Endothelial cell of umbilical vein (primary cell): ENCODE data around the gene BRI3. TPM values are rescaled to one million over a fixed set of nuclear protein-coding genes. Genes with fewer than 3 reads are reported as not detected.

ENCODE experiments used
- BruUV-seq: library from RNA; stranded (reverse); fragments of 400-500 nt; replicated peaks from 2 replicates; lab custom pipeline; 2021; lab: Mats Ljungman, UMichigan
- CTCF ChIA-PET: fragments of 300-600, 350-600 bp; sonication (Branson Sonifier 250); formaldehyde crosslinking; loops from one replicate; lab custom pipeline; 2021; ENCODE audit warnings: antibody characterized with exemption, inconsistent platforms; lab: Charles Lee
- POLR2A ChIA-PET: fragments of 300-600, 350-600 bp; sonication (Branson Sonifier 250); formaldehyde crosslinking; loops from one replicate; lab custom pipeline; 2021; ENCODE audit warnings: antibody characterized with exemption, inconsistent platforms; lab: Charles Lee
- DNase-seq: peaks from one replicate; pipeline ENCODE4 v3.0.0-alpha.2; 2011; ENCODE audit warnings: low read depth, low spot score
- FAIRE-seq: peaks from 2 replicates; lab custom pipeline; 2011; peaks lifted over from hg19 to GRCh38; lab: Jason Lieb, UNC
- H2AFZ ChIP-seq: 2 replicates; pipeline ENCODE4 v1.6.0; 2012; ENCODE audit warnings: low read depth, low read length, control low read depth, inconsistent platforms
- H3K27ac ChIP-seq: 2 replicates; pipeline ENCODE4 v1.5.1; 2011; ENCODE audit warnings: low read depth, mild to moderate bottlenecking, control low read depth, low read length, moderate library complexity; ENCODE audit not compliant: insufficient read depth
- H3K27me3 ChIP-seq, 2 experiments: 2 replicates each; pipeline versions ENCODE4 v1.6.0 to v1.6.1; 2011; ENCODE audit warnings: low read length in 2 of 2, mixed read lengths in 1 of 2; ENCODE audit not compliant: control insufficient read depth in 2 of 2, insufficient read depth in 2 of 2
- H3K36me3 ChIP-seq, 2 experiments: 2 replicates in 1 of 2; 3 replicates in 1 of 2; pipeline ENCODE4 v1.5.1; 2011; ENCODE audit warnings: low read length in 2 of 2, mild to moderate bottlenecking in 1 of 2, moderate library complexity in 1 of 2; ENCODE audit not compliant: control insufficient read depth in 2 of 2, insufficient read depth in 2 of 2; ENCODE audit errors: extremely low read depth in 1 of 2
- H3K4me1 ChIP-seq: 3 replicates; pipeline ENCODE4 v1.5.1; 2011; ENCODE audit warnings: mild to moderate bottlenecking, low read length; ENCODE audit not compliant: control insufficient read depth, insufficient read depth; ENCODE audit errors: extremely low read depth
- H3K4me2 ChIP-seq: 2 replicates; pipeline ENCODE4 v1.6.1; 2011; ENCODE audit warnings: low read length, control low read depth, mixed read lengths; ENCODE audit not compliant: insufficient read depth
- H3K4me3 ChIP-seq, 3 experiments: fragments of 200-600 bp in 1 of 3; sonication (generic), shearing (Covaris generic) in 1 of 3; replicated peaks in 1 of 3; 2 replicates each; pipeline ENCODE4 v1.5.1; 2011 to 2016; ENCODE audit warnings: control low read depth in 3 of 3, low read length in 3 of 3, mild to moderate bottlenecking in 2 of 3, inconsistent platforms in 1 of 3, low read depth in 1 of 3, moderate library complexity in 1 of 3; ENCODE audit not compliant: insufficient read depth in 1 of 3
- H3K79me2 ChIP-seq: 2 replicates; pipeline ENCODE4 v1.6.0; 2012; ENCODE audit warnings: low read length, inconsistent platforms; ENCODE audit not compliant: control insufficient read depth, insufficient read depth
- H3K9ac ChIP-seq: replicated peaks from 2 replicates; pipeline ENCODE3; 2011; ENCODE audit warnings: low read length, control low read depth; ENCODE audit not compliant: insufficient read depth; ENCODE audit errors: extremely low read depth
- H3K9me1 ChIP-seq: replicated peaks from 3 replicates; pipeline ENCODE4 v1.6.0; 2011; ENCODE audit warnings: mild to moderate bottlenecking, low read length; ENCODE audit not compliant: control insufficient read depth, insufficient read depth; ENCODE audit errors: extremely low read depth
- H3K9me3 ChIP-seq: replicated peaks from 2 replicates; pipeline ENCODE4 v1.5.1; 2012; ENCODE audit warnings: low read length, inconsistent platforms; ENCODE audit not compliant: control insufficient read depth, insufficient read depth
- H4K20me1 ChIP-seq: replicated peaks from 2 replicates; pipeline ENCODE3; 2011; ENCODE audit warnings: mild to moderate bottlenecking, low read length; ENCODE audit not compliant: control insufficient read depth, insufficient read depth; ENCODE audit errors: extremely low read depth
- CTCF ChIP-seq, 2 donors: IDR thresholded peaks; 1 replicate in 1 of 2; 2 replicates in 1 of 2; pipeline ENCODE4 v1.5.1; 2011; ENCODE audit warnings: low read length in 2 of 2, mild to moderate bottlenecking in 2 of 2, moderate library complexity in 2 of 2, control low read depth in 1 of 2, inconsistent platforms in 1 of 2, low read depth in 1 of 2; ENCODE audit not compliant: insufficient read depth in 1 of 2; ENCODE audit errors: extremely low read depth in 1 of 2
- EZH2 ChIP-seq: IDR thresholded peaks from 2 replicates; pipeline ENCODE4 v1.6.1; 2012; ENCODE audit warnings: borderline replicate concordance, low read depth, mild to moderate bottlenecking, moderate library complexity, low read length, inconsistent platforms; ENCODE audit not compliant: severe bottlenecking
- FOS ChIP-seq: IDR thresholded peaks from 2 replicates; pipeline ENCODE4 v1.6.1; 2011; ENCODE audit warnings: mild to moderate bottlenecking, low read length, moderate library complexity, borderline replicate concordance; ENCODE audit not compliant: insufficient read depth
- GATA2 ChIP-seq: IDR thresholded peaks from 2 replicates; pipeline ENCODE4 v1.7.0; 2011; ENCODE audit warnings: low read depth, mild to moderate bottlenecking, moderate library complexity, mixed read lengths, low read length; ENCODE audit not compliant: insufficient read length, insufficient read depth
- JUN ChIP-seq: IDR thresholded peaks from 2 replicates; pipeline ENCODE4 v1.6.1; 2011; ENCODE audit warnings: borderline replicate concordance, low read depth; ENCODE audit not compliant: insufficient read length, insufficient read depth
- MAX ChIP-seq: IDR thresholded peaks from 2 replicates; pipeline ENCODE4 v1.6.1; 2011; ENCODE audit not compliant: insufficient read depth, insufficient read length
- MYC ChIP-seq: IDR thresholded peaks from one replicate; pipeline ENCODE4 v1.6.1; 2011; ENCODE audit warnings: mild to moderate bottlenecking, low read depth, low read length
- POLR2A ChIP-seq: IDR thresholded peaks from 2 replicates; pipeline ENCODE4 v1.6.1; 2012; ENCODE audit warnings: low read depth, mild to moderate bottlenecking, control low read depth, low read length
- POLR2AphosphoS5 ChIP-seq: IDR thresholded peaks from 2 replicates; pipeline ENCODE4 v1.6.1; 2012; ENCODE audit warnings: low read depth, mild to moderate bottlenecking, control low read depth, low read length, moderate library complexity; ENCODE audit not compliant: insufficient read depth
- dilution Hi-C: fragments of 300-500 bp; cut with MboI; formaldehyde crosslinking; loops from one replicate; pipeline ENCODE4 v1.15.0; 2019; ENCODE audit warnings: low sequenced_read_pairs; ENCODE audit not compliant: extremely low pct_ligation_motif_present
- intact Hi-C: fragments of 100-400 bp; cut with micrococcal nuclease; formaldehyde crosslinking; loops from one replicate; pipeline ENCODE4 v1.10.0; 2022
- polyA plus RNA-seq, 4 experiments: library from polyadenylated mRNA; depleted of rRNA in 3 of 4; stranded (reverse) in 3 of 4; unstranded in 1 of 4; fragments of >200 nt; gene quantifications; 2 replicates each; pipeline versions ENCODE4 v1.2.1 to v1.2.3, GENCODE V29; 2011 to 2012; ENCODE audit warnings: missing spikeins in 1 of 4
- total RNA-seq: library from RNA; stranded (reverse); gene quantifications from 2 replicates; pipeline ENCODE4 v1.2.3, GENCODE V29; 2021

BRI3 gene
- total and polyA plus RNA-seq, 2 donors (not counting 3 experiments of a cell fraction or from before 2014, with no cell fraction given), result 214 to 317 TPM

DNA sequence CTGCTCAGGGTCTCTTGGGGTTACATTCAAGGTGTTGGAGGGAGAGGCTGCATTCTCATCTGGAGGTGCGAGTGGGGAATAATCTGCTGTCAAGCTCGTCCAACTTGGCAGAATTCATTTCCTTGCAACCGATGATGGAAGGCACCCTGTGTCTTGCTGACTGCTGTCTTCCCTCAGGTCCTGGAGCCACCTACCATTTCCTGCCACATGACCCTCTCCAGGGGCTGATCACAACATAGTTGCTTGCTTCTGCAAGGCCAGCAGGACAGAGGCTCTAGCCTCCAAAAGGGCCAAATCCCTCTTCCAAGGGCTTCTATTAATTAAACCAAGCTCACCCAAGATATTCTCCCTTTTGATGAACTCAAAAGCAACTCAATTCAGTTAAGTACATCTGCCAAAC lies 14.2 kb upstream of the BRI3 start:
- Histone ChIP-seq H3K27me3 (no peaks in the 10 kb centered on the region), H3K79me2 (no peaks in the 10 kb centered on the region), H3K9me3 (no peaks in the 10 kb centered on the region), H2AFZ (no peak overlapping the region), H3K4me1 (peaks cover 8% of the 10 kb centered on the region), H3K4me2 (no peak overlapping the region), H3K36me3 (no peaks in the 10 kb centered on the region), H3K9ac (no peak overlapping the region), H4K20me1 (no peaks in the 10 kb centered on the region), H3K4me3 (no peak overlapping the region), H3K27ac (no peak overlapping the region), H3K9me1 (no peaks in the 10 kb centered on the region)
- DNase-seq (no peak), FAIRE-seq (no peak)
- CTCF ChIA-PET, result interaction anchor here (0.8 to 2.9 kb wide), 10 partner anchors 9 to 479 kb away, joined by 3 to 21 read pairs (median 7); partner anchors contain the start of genes BAIAP2L1 and TECPR1
- no TSS peak for BruUV-seq
- POLR2A ChIA-PET, result no interaction called here
- TF ChIP-seq CTCF (IDR thresholded peaks at IDR 0.05; ENCODE audit: extremely low read depth in 1 of 2, insufficient read depth in 1 of 2, low read depth in 1 of 2, low read length in 2 of 2) (no peak), MYC (no peak), EZH2 (no peak), FOS (no peak), POLR2AphosphoS5 (no peak), GATA2 (no peak), POLR2A (no peak), MAX (no peak), JUN (no peak)
- intact Hi-C loops, result loop anchor here (2.0 kb wide), 1 partner anchor 13 kb away; the partner anchor contains the start of gene BRI3
- dilution Hi-C loops, result no loop called here
